Panc1 (cell line): Measurements from ENCODE around the gene CPT1B. TPM values are rescaled to one million over a fixed set of nuclear protein-coding genes. Genes with fewer than 3 reads are reported as not detected.

Source experiments
- ATAC-seq: fragments of 200-7000 bp; cut with Tn5 transposase; 2 replicates; pipeline ENCODE4 v1.9.1; 2020; ENCODE audit warnings: mild to moderate bottlenecking, moderate library complexity
- BruUV-seq: library from RNA; stranded (reverse); fragments of 400-500 nt; replicated peaks from 2 replicates; lab custom pipeline; 2021; lab: Mats Ljungman, UMichigan
- CTCF ChIA-PET: fragments of 300-600 bp; sonication (Branson Sonifier 250); formaldehyde crosslinking; loops from one replicate; lab custom pipeline; 2022; ENCODE audit warnings: antibody characterized with exemption; lab: Charles Lee
- POLR2A ChIA-PET: fragments of 300-600 bp; sonication (Branson Sonifier 250); formaldehyde crosslinking; loops from one replicate; lab custom pipeline; 2022; ENCODE audit warnings: antibody characterized with exemption; lab: Charles Lee
- DNase-seq: peaks from one replicate; pipeline ENCODE4 v3.0.0-alpha.2; 2010; ENCODE audit warnings: low read depth, low spot score
- H3K27ac ChIP-seq: 2 replicates; pipeline ENCODE4 v1.5.1; 2011; ENCODE audit warnings: mild to moderate bottlenecking, low read length, inconsistent platforms
- H3K27me3 ChIP-seq: fragments of 200-500 bp; sonication (Bioruptor generic); 2 replicates; pipeline ENCODE4 v1.6.0; 2014; ENCODE audit warnings: low read length, inconsistent platforms; ENCODE audit not compliant: control insufficient read depth, insufficient read depth
- H3K36me3 ChIP-seq: fragments of 200-500 bp; sonication (Bioruptor generic); 2 replicates; pipeline ENCODE4 v1.5.1; 2014; ENCODE audit warnings: inconsistent platforms, mild to moderate bottlenecking, low read length, moderate library complexity; ENCODE audit not compliant: control insufficient read depth, insufficient read depth
- H3K4me1 ChIP-seq: 2 replicates; pipeline ENCODE4 v1.5.1; 2011; ENCODE audit warnings: inconsistent platforms, mild to moderate bottlenecking, low read length, moderate library complexity; ENCODE audit not compliant: control insufficient read depth, insufficient read depth
- H3K4me3 ChIP-seq, 2 experiments: 2 replicates each; pipeline ENCODE4 v1.5.1; 2011 to 2012; ENCODE audit warnings: low read depth in 2 of 2, low read length in 2 of 2, mild to moderate bottlenecking in 2 of 2, inconsistent platforms in 1 of 2, moderate library complexity in 1 of 2
- H3K9me3 ChIP-seq: fragments of 200-500 bp; sonication (Bioruptor generic); 2 replicates; pipeline ENCODE4 v1.5.1; 2014; ENCODE audit warnings: low read depth, mild to moderate bottlenecking, inconsistent platforms, low read length, moderate library complexity; ENCODE audit not compliant: control insufficient read depth, insufficient read depth
- CTCF ChIP-seq: fragments of 450-650 bp; IDR thresholded peaks from 2 replicates; pipeline ENCODE4 v1.5.1; 2017; ENCODE audit warnings: mild to moderate bottlenecking
- POLR2AphosphoS5 ChIP-seq: IDR thresholded peaks from 2 replicates; pipeline ENCODE4 v1.6.1; 2012; ENCODE audit warnings: mild to moderate bottlenecking, low read depth, low read length, moderate library complexity
- REST ChIP-seq, 2 experiments: IDR thresholded peaks; 2 replicates each; pipeline ENCODE4 v1.6.1; 2011 to 2012; ENCODE audit warnings: low read depth in 2 of 2, control low read depth in 1 of 2, low read length in 1 of 2, mild to moderate bottlenecking in 1 of 2, moderate library complexity in 1 of 2; ENCODE audit not compliant: insufficient read depth in 1 of 2
- SIN3A ChIP-seq: IDR thresholded peaks from 2 replicates; pipeline ENCODE4 v1.6.1; 2012; ENCODE audit warnings: low read depth, mild to moderate bottlenecking, low read length, moderate library complexity, borderline replicate concordance; ENCODE audit not compliant: insufficient read depth
- TCF7L2 ChIP-seq: IDR thresholded peaks from 2 replicates; pipeline ENCODE4 v1.6.1; 2011; ENCODE audit warnings: mild to moderate bottlenecking, low read depth, low read length, inconsistent platforms
- in situ Hi-C: cut with HindIII; loops from 2 replicates; pipeline ENCODE4 v1.10.0; 2016; ENCODE audit warnings: low sequenced_read_pairs, low pct_unique_long_range_greater_than_20kb
- intact Hi-C: fragments of 100-400 bp; cut with micrococcal nuclease; formaldehyde crosslinking; loops from one replicate; pipeline ENCODE4 v1.10.0; 2022; ENCODE audit not compliant: unreplicated experiment
- total RNA-seq: library from RNA; stranded (reverse); gene quantifications from one replicate; pipeline ENCODE4 v1.2.1, GENCODE V29; 2021; ENCODE audit not compliant: unreplicated experiment

CPT1B gene
- total RNA-seq, 1 experiment from 2014 or later: 18.4 TPM

GRCh38 chr22:50606946-50607658 is 28.9 kb upstream of the CPT1B start:
- DNase-seq (no peak), ATAC-seq (no peak)
- H3K4me3 ChIP-seq: no peak overlapping the region
- TF ChIP-seq POLR2AphosphoS5: no peak
- TF ChIP-seq CTCF: no peak
- no peak for TF ChIP-seq REST (IDR thresholded peaks at IDR 0.05; ENCODE audit: insufficient read depth in 1 of 2, low read depth in 2 of 2, low read length in 1 of 2)
- TF ChIP-seq SIN3A: no peak
- TF ChIP-seq TCF7L2: no peak
- no peak overlapping the region for H3K27ac ChIP-seq
- ChIA-PET POLR2A (no interaction called here), CTCF (interaction anchor here (1.1 kb wide), 1 partner anchor 52 kb away, joined by 3 read pairs; no protein-coding TSS in a partner anchor)
- H3K36me3 ChIP-seq: no peaks in the 10 kb centered on the region
- BruUV-seq: no TSS peak
- H3K9me3 ChIP-seq: no peaks in the 10 kb centered on the region
- in situ Hi-C loops: no loop called here
- no peaks in the 10 kb centered on the region for H3K4me1 ChIP-seq
- intact Hi-C loops: no loop called here
- no peaks in the 10 kb centered on the region for H3K27me3 ChIP-seq

- ChIA-PET POLR2A (interaction anchor here (0.5 kb wide), 1 partner anchor 13 kb away, joined by 3 read pairs; no protein-coding TSS in a partner anchor), CTCF (interaction anchor here (1.1 kb wide), 1 partner anchor 51 kb away, joined by 3 read pairs; no protein-coding TSS in a partner anchor)
- intact Hi-C loops: no loop called here
- no peak for DNase-seq
- Histone ChIP-seq H3K27ac (no peak overlapping the region), H3K36me3 (no peaks in the 10 kb centered on the region), H3K27me3 (no peaks in the 10 kb centered on the region), H3K4me1 (peaks cover 3% of the 10 kb centered on the region; the same call in 1 of the 2 replicates), H3K9me3 (no peaks in the 10 kb centered on the region), H3K4me3 (no peak overlapping the region)
- no TSS peak for BruUV-seq
- TF ChIP-seq REST (IDR thresholded peaks at IDR 0.05; ENCODE audit: insufficient read depth in 1 of 2, low read depth in 2 of 2, low read length in 1 of 2): no peak
- no peak for TF ChIP-seq POLR2AphosphoS5
- no peak for TF ChIP-seq TCF7L2
- no peak; the same call in 1 of the 2 replicates for TF ChIP-seq CTCF
- TF ChIP-seq SIN3A: no peak
- no peak for ATAC-seq
- in situ Hi-C loops: no loop called here
These were observed 28.1 kb upstream of the CPT1B start for GRCh38 chr22:50606165-50606945.
